HEK293T (cell line): Measurements from ENCODE around the gene OTX1.
"Not testable (repeated sequence)": the region's sequence is repeated elsewhere in the genome, so short reads cannot be mapped to it uniquely, and the experiment has no call there.

Source experiments
- ELF4 ChIP-seq: fragments of 450-650 bp; IDR thresholded peaks from 2 replicates; pipeline ENCODE4 v1.6.1; 2017; ENCODE audit warnings: antibody characterized with exemption
- FOXK2 ChIP-seq: fragments of 450-650 bp; IDR thresholded peaks from 2 replicates; pipeline ENCODE4 v1.6.1; 2016; ENCODE audit warnings: mild to moderate bottlenecking

- not testable (repeated sequence) for TF ChIP-seq ELF4, FOXK2
These were observed 30.9 kb upstream of the OTX1 start for GRCh38 chr2:63019686-63020085.
